GM12892 (cell line): Measurements from ENCODE around the gene C1RL.

ENCODE experiments used
- POLR2A ChIP-seq: IDR thresholded peaks from 2 replicates; pipeline ENCODE4 v1.6.1; 2011; ENCODE audit warnings: low read depth, low read length, control low read depth
- POLR2AphosphoS5 ChIP-seq: IDR thresholded peaks from 2 replicates; pipeline ENCODE4 v1.6.1; 2011; ENCODE audit warnings: low read depth, low read length, control low read depth
- TAF1 ChIP-seq: IDR thresholded peaks from 2 replicates; pipeline ENCODE4 v1.6.1; 2011; ENCODE audit warnings: low read depth, mild to moderate bottlenecking, control low read depth, low read length, borderline replicate concordance

GRCh38 chr12:7072554-7072953 is 36.5 kb downstream of the C1RL start:
- no peak for TF ChIP-seq POLR2A
- TF ChIP-seq POLR2AphosphoS5: no peak
- TF ChIP-seq TAF1: no peak
